T-helper 17 cell (primary cell): ENCODE results near the gene NUDT7. TPM values are rescaled to one million over a fixed set of nuclear protein-coding genes. Genes with fewer than 3 reads are reported as not detected.

Source experiments
- ATAC-seq: fragments of 150-1000 bp; cut with Tn5 transposase; 2 replicates; pipeline ENCODE4 v1.10.0; 2021; ENCODE audit warnings: mild to moderate bottlenecking, moderate library complexity
- DNase-seq, 3 donors: peaks; one replicate each; pipeline versions ENCODE4 v3.0.0 to v3.0.0-alpha.2; 2020 to 2021
- H3K9me3 ChIP-seq: one replicate; pipeline ENCODE4 v1.7.0; 2013; ENCODE audit warnings: low read length, mild to moderate bottlenecking; ENCODE audit not compliant: control insufficient read depth, poor library complexity, severe bottlenecking
- H3K27ac Mint-ChIP-seq: one replicate; pipeline ENCODE4 v1.8.0; 2022; ENCODE audit warnings: mild to moderate bottlenecking, moderate library complexity, mixed read lengths
- H3K27me3 Mint-ChIP-seq: one replicate; pipeline ENCODE4 v1.8.0; 2022; ENCODE audit warnings: mixed read lengths
- H3K36me3 Mint-ChIP-seq: one replicate; pipeline ENCODE4 v1.8.0; 2022; ENCODE audit warnings: low read depth, mixed read lengths
- H3K4me1 Mint-ChIP-seq: one replicate; pipeline ENCODE4 v1.8.0; 2022; ENCODE audit warnings: mild to moderate bottlenecking, mixed read lengths
- H3K4me3 Mint-ChIP-seq: one replicate; pipeline ENCODE4 v1.8.0; 2022; ENCODE audit warnings: mild to moderate bottlenecking, moderate library complexity, mixed read lengths
- total RNA-seq, 4 donors: library from RNA in 2 of 4; stranded (reverse) in 2 of 4; gene quantifications; one replicate each; pipeline ENCODE4 v1.2.3 and lab custom pipeline; 2022 to 2026

NUDT7 gene
- total RNA-seq (1 to 10 TPM; 3.5 to 4.0 TPM), total RNA-seq (lab: John Stamatoyannopoulos, UW) (2.6 to 3.8 reads per million in 2 donors)

DNA sequence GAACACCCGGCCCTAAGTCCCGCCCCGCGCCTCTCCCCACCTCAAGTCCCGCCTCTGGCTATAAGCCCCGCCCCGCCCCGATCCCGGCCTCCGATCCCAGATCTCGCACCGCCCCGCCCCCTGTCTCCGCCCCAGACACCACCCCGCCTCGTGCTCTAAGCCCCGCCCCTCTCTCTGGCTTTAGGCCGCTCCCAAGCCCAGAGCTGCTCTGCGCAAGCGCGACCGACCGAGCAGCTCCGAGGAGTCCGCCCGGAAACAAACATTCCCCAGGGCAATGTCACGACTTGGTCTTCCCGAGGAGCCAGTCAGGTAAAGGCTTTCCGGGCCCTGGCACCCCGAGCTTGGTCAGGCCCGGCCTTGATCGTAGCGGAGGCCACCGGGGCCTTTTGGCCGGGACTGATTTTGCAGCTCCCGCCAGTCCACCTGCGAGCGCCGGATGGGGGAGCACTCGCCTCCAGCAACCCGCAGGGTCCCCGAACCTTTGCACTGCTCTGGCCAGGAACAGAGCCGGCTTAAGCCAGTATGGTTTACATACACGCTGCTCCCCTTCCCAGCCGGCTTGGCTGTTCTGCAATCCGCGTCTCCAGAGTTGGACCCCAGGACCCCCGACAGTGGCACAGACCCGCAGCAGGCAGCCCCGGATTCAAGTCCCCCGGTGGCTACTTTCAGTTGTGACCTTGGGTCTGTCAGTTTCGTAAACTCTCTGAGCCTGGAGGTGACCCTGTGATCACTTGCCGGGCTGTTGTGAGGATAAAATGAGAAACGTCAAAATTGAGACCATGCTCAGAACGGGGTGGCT lies at the start of gene NUDT7:
Gene NUDT7, plus strand, starts transcription at position 206 of the 799 bp plus-strand sequence. Its CDS starts 69 bp downstream, at position 275.
- H3K36me3 Mint-ChIP-seq = peaks cover 3% of the 10 kb centered on the region
- H3K27ac Mint-ChIP-seq = peak within 1 kb of the TSS; percentile 86
- no peaks in the 10 kb centered on the region for H3K9me3 ChIP-seq
- peak; percentile 97 for ATAC-seq
- H3K27me3 Mint-ChIP-seq = no peaks in the 10 kb centered on the region
- DNase-seq = peak; percentile 81 to 95 (median 89)
- H3K4me3 Mint-ChIP-seq = peak within 1 kb of the TSS; percentile 93
- H3K4me1 Mint-ChIP-seq = peaks cover 14% of the 10 kb centered on the region

DNA sequence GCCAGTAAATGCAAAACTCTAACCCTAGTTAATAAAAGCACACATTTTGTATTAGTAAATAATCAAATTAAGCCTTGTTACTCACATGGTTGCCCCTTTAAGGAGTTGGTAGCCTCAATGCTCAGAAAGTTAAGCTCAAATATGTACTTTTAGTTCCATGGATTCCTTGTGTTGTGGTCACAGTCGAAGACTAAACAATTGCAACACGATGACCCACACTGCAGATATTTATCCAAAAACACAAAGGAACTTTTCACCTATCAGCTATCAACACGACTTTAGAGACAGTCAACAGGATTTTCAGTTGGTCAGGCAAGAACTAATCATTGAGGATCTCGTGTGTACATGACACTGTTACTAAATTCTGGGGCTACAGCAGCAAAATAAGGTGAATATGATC lies 47.4 kb upstream of the NUDT7 start:
- H3K36me3 Mint-ChIP-seq = no peaks in the 10 kb centered on the region
- H3K27me3 Mint-ChIP-seq = peaks cover 25% of the 10 kb centered on the region
- ATAC-seq = no peak
- DNase-seq = no peak
- H3K4me1 Mint-ChIP-seq = no peaks in the 10 kb centered on the region
- no peak overlapping the region for H3K4me3 Mint-ChIP-seq
- H3K27ac Mint-ChIP-seq = no peak overlapping the region
- no peaks in the 10 kb centered on the region for H3K9me3 ChIP-seq

DNA sequence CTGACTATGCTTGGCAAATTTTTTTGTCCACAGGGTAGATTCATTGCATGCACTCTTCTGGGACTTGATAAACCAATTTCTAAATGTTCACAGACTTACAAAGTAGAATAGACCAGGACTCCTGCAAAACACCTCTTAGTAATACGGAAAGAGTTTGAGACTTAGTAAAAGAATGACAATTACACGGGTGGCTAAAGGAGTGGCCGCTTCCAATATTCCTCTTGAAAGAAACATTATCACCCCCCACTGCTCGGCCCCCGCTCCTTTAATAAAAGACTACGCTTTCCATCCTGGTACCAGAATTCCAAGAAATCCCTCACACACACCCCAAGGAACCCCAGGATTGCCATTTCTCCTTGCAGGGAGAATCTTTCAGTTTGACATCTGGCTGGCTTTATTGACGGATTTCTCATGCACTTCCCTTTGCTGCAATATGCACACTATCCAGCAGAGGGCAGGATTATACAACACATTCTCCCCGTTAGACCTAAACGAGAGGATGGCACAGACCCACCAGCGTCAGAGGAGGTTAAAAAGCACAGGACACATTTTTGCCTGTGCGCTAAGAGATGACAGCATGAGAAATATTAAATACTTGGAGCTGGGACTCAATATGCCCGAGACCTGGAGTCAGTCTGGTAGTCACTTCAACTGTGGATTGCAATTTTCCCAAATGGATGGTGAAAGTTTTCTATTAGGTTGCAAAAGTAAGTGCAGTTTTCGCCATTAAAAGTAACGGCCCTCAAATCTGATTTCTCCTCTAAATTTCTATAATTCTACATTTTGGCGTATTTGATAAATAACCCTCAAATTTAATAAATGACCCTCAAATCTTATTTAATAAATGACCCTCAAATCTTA lies 46.6 kb upstream of the NUDT7 start:
- Mint-ChIP-seq H3K36me3 (no peaks in the 10 kb centered on the region), H3K4me3 (no peak overlapping the region)
- peak; percentile 74 for ATAC-seq

DNA sequence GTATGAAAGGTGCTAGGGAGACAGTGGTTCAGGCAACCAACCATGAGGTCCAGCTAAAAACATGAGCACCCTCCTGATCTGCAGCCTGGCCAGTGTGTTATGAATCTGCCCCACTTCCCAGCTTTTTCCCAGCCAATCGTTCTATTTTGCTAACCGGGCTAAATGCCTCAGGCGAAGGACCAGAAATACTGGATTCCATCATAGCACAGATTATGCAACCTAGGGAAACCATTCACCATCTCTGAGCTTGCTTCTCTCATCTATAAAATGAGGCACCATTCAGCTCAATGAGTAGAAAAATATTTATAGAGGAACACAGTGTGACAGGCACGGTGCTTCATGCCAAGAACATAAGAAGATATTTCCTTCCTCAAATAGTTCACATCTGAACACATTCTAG lies 45.2 kb upstream of the NUDT7 start:
- no peaks in the 10 kb centered on the region for H3K9me3 ChIP-seq
- H3K27me3 Mint-ChIP-seq = peaks cover 24% of the 10 kb centered on the region
- H3K4me1 Mint-ChIP-seq = no peaks in the 10 kb centered on the region
- ATAC-seq (no peak), DNase-seq (no peak)
- no peak overlapping the region for H3K27ac Mint-ChIP-seq
- no peak overlapping the region for H3K4me3 Mint-ChIP-seq
- H3K36me3 Mint-ChIP-seq = no peaks in the 10 kb centered on the region

More for the DNA sequence above, 46.6 kb upstream of the NUDT7 start:
- Mint-ChIP-seq H3K27ac (no peak overlapping the region), H3K4me1 (no peaks in the 10 kb centered on the region), H3K27me3 (peaks cover 18% of the 10 kb centered on the region)
- peak; percentile 20 to 45 (median 27) for DNase-seq
- no peaks in the 10 kb centered on the region for H3K9me3 ChIP-seq

DNA sequence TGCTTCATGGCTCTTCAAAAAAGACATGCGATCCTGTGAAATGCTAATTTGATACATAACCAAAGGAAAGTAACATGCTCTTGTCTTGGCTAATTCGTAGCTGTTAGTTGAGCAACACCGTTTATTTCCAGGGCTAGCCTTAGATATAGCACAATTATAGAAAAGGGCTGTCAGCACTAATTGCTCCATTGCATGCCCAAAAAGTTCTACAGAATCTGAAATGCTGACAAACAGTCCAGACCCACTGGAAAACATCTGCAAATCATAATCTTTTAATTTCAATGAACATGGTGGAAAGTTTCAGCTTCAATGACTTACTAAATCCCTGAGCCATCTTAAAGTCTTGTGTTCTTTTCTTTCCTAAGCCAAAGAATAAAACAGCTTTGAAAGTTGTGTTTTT lies 42.9 kb upstream of the NUDT7 start:
- H3K4me1 Mint-ChIP-seq = no peaks in the 10 kb centered on the region
- DNase-seq (no peak), ATAC-seq (no peak)
- no peaks in the 10 kb centered on the region for H3K36me3 Mint-ChIP-seq
- no peak overlapping the region for H3K27ac Mint-ChIP-seq
- no peaks in the 10 kb centered on the region for H3K9me3 ChIP-seq
- H3K4me3 Mint-ChIP-seq = no peak overlapping the region
- H3K27me3 Mint-ChIP-seq = peaks cover 41% of the 10 kb centered on the region

DNA sequence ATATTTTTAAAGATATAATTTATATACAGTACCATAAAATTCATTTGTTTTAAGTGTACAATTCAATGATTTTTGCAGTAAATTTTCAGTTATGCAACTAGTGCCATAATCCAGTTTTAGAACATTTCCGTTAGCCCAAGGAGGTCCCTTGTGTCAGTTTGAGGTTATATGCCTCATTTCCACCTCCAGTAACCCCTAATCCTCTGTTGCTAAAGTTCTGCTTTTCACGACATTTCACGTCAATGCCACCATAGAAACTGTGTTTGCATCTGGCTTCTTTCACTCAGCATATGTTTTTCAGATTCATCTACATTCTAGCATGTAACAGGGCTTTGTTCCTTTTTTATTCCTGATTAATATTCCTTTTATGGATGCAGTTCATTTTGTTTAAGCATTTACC lies 42.4 kb upstream of the NUDT7 start:
- Mint-ChIP-seq H3K4me1 (no peaks in the 10 kb centered on the region), H3K27ac (no peak overlapping the region), H3K27me3 (peaks cover 42% of the 10 kb centered on the region), H3K36me3 (no peaks in the 10 kb centered on the region), H3K4me3 (no peak overlapping the region)
- H3K9me3 ChIP-seq = no peaks in the 10 kb centered on the region
- ATAC-seq (no peak), DNase-seq (no peak)

DNA sequence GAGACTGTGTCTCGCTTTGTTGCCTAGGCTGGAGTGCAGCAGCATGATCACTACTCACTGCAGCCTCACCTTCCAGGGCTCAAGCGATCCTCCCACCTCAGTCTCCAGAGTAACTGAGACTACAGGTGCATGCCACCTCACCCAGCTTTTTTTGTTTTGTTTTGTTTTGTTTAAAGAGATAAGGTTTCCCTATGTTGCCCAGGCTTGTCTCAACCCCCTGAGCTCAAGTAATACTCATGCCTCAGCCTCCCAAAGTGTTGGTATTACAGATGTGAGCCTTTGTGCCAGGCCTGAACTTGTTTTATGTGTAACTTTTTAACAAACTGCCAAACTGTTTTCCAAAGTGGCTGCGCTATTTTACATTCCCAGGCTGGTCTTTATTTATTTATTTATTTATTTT lies 41.8 kb upstream of the NUDT7 start:
- Mint-ChIP-seq H3K4me1 (no peaks in the 10 kb centered on the region), H3K27ac (no peak overlapping the region), H3K4me3 (no peak overlapping the region), H3K36me3 (no peaks in the 10 kb centered on the region), H3K27me3 (peaks cover 48% of the 10 kb centered on the region)
- no peaks in the 10 kb centered on the region for H3K9me3 ChIP-seq
- no peak for ATAC-seq
- no peak for DNase-seq

DNA sequence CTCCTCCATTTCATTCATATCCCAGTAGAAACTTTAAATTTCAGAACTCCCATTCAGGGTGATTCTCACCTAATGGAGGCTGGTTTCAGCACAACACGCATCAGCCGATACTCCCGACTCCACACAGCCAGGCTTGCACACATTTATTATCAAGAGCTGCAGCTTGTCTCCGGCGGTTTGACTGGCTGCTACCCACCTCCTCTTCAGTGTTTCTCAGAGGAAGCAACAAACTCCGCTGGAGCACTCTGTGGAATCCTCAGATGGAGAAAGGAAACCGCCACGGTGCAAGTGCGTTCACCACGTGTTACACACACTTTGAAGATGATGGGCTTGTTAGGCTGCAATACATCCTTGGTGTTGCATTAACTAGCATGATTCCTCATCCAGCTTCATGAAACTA lies 39.7 kb upstream of the NUDT7 start:
- H3K4me1 Mint-ChIP-seq = no peaks in the 10 kb centered on the region
- H3K9me3 ChIP-seq = no peaks in the 10 kb centered on the region
- DNase-seq (no peak), ATAC-seq (no peak)
- H3K27me3 Mint-ChIP-seq = peaks cover 63% of the 10 kb centered on the region
- no peak overlapping the region for H3K27ac Mint-ChIP-seq
- H3K36me3 Mint-ChIP-seq = no peaks in the 10 kb centered on the region
- no peak overlapping the region for H3K4me3 Mint-ChIP-seq

DNA sequence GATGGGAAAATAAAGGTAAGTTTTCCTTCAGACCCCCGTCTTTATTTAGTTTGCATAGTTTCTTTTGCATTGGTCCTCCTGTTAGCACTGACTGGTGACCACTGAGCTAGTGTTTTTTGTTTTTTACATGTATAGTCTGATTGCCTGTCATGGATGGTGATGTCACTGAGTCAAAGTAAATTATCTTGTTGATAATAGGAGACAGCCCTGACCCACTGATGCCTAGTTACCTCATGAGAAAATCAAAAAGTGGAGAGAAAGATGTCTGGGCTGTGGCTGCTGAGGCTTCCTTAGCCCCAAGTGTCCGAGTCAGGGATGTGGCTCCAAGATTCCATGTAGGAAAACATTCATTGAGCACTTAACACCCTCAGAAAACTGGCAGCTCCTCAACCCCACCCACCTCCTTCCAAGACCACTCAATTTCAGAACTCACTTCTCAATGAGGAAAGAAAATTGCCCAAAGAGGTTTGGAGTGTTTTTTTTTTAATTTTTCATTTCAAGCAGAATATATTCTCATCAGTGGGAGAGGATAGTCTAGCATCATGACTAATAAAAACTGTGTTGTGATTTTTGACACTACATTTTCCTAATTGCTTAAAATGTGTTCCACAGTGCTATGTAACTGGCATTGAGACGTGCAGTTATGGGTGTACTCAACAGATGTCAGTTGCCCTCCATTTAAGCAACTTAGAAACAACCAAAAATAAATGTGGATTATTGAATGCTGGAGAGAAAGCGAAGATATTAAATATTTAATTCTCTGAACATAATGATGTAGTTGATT lies 38.7 kb upstream of the NUDT7 start:
- ATAC-seq = no peak
- no peak overlapping the region for H3K4me3 Mint-ChIP-seq
- no peaks in the 10 kb centered on the region for H3K36me3 Mint-ChIP-seq
- H3K27me3 Mint-ChIP-seq = peaks cover 67% of the 10 kb centered on the region
- H3K27ac Mint-ChIP-seq = no peak overlapping the region
- no peaks in the 10 kb centered on the region for H3K4me1 Mint-ChIP-seq
- no peaks in the 10 kb centered on the region for H3K9me3 ChIP-seq
- no peak for DNase-seq

DNA sequence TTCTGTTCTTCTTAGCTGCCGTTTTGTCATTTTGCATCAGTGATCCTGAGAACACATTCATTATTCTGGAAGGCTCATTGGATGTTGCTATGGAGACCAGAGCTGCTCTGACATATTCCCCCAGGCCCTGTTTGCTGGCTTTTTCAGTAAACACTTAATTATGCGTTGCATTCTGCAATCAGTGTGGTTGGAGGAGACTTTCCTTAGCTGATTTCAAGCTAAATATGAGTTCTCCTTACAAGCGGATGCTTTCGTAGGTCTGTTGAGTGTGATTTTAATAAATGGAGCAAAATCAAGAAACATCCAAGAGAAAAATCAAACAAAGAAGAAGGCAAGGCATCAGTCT lies 38.2 kb upstream of the NUDT7 start:
- DNase-seq = no peak
- no peaks in the 10 kb centered on the region for H3K9me3 ChIP-seq
- H3K4me1 Mint-ChIP-seq = no peaks in the 10 kb centered on the region
- no peak overlapping the region for H3K27ac Mint-ChIP-seq
- no peaks in the 10 kb centered on the region for H3K36me3 Mint-ChIP-seq
- no peak for ATAC-seq
- H3K27me3 Mint-ChIP-seq = peaks cover 69% of the 10 kb centered on the region
- H3K4me3 Mint-ChIP-seq = no peak overlapping the region

DNA sequence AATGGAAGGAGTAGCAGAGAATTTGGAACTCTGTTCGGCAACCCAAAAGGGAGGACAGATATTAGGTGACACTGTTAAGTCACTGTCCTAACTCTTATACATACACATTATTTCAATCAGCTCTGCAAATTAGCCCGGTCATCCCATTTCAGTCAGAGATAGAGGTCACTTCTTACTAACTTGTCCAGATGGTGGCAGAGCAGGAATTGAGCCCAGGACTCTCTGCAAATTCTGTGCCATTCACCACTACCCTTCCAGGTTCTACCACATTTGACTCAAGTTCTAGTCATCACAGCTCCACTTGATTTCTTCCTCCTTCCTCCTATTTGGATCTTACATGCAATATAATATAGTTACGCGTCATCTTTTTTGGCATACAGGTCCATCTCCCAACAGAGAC lies 35.9 kb upstream of the NUDT7 start:
- ATAC-seq (no peak), DNase-seq (no peak)
- Mint-ChIP-seq H3K27me3 (peaks cover 81% of the 10 kb centered on the region), H3K4me3 (no peak overlapping the region), H3K27ac (no peak overlapping the region), H3K36me3 (peaks cover 3% of the 10 kb centered on the region), H3K4me1 (peaks cover 2% of the 10 kb centered on the region)
- no peaks in the 10 kb centered on the region for H3K9me3 ChIP-seq

DNA sequence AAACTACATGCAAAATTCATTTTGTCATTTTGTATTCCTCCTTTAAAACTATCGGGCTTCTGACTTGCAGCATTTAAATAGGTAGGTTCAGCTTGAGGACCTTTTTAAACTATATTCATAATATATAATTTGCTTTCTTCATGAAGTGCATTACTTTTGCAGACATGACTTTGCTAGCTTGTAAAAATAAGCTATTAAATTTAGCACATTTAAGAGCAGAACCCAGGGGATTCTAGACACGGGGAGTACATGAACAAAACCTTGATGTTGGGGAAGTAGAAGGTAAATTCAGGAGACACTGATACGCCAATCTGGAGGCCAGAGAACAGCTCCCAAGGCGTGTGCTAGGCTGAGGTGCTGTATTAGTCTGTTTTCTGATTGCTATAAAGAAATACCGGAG lies 32.3 kb upstream of the NUDT7 start:
- H3K27ac Mint-ChIP-seq = no peak overlapping the region
- no peak for ATAC-seq
- no peaks in the 10 kb centered on the region for H3K9me3 ChIP-seq
- H3K27me3 Mint-ChIP-seq = peaks cover 82% of the 10 kb centered on the region
- H3K4me3 Mint-ChIP-seq = no peak overlapping the region
- peaks cover 9% of the 10 kb centered on the region for H3K36me3 Mint-ChIP-seq
- DNase-seq = no peak
- H3K4me1 Mint-ChIP-seq = peaks cover 2% of the 10 kb centered on the region

DNA sequence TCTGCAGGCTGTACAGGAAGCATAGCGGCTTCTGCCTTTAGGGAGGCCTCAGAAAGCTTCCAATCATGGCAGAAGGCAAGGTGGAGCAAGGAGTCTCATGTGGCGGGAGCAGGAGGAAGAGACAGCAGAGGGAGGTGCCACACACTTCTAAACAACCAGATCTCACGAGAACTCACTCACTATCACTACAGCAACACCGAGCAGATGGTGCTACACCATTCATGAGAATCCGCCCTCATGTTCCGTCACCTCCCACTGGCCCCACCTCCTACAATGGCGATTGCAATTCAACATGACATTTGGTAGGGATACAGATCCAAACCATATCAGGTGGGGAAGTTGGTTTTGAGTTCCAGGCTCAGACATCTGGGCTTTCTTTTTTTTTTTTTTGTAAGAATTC lies 31.9 kb upstream of the NUDT7 start:
- ATAC-seq (no peak), DNase-seq (no peak)
- H3K27me3 Mint-ChIP-seq = peaks cover 79% of the 10 kb centered on the region
- H3K36me3 Mint-ChIP-seq = peaks cover 9% of the 10 kb centered on the region
- no peak overlapping the region for H3K27ac Mint-ChIP-seq
- no peak overlapping the region for H3K4me3 Mint-ChIP-seq
- H3K4me1 Mint-ChIP-seq = peaks cover 2% of the 10 kb centered on the region
- H3K9me3 ChIP-seq = no peaks in the 10 kb centered on the region
